Activated T-cell treated with anti-CD3 and anti-CD28 coated beads for 4 hours (primary cell): Measurements from ENCODE around the gene ALS2CL.

Source experiments
- DNase-seq: peaks from one replicate; pipeline ENCODE4 v3.0.0-alpha.2; 2020

The ALS2CL gene

DNA sequence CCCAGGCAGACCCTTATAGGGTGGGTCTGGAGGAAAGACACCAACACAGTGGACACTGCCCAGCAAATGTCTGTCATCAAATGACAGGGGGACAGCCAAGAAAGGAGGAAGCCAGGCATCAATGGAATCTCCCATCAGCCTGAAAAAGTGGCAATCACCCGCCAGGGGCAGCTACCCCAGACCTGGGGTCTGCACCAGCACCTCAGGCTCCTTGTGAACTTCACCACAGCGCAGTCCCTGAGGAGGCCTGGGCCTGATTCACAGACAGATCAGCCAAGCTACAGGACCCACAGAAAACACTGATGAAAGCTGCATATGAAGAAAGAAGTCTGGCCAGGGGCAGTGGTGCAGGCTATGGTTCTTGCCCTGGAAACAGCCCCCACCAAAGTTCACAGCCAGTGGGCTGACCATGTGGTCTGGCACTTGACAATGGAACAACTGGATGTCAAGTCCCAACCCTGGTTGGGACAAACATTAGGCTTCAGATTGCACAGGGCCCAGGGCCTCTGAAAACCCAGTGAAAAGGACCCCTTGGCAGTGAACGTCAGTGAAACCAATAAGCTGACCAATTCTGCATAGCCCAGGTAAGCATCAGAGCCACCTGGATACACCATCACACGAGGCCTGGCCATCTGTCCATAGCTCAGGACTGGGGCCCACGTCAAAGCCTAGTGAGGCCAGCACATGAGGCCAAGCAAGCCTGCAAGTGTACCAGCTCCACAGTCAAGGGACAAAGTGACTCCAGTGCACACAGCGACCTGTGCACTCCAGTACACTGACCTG, 29.1 kb downstream of the ALS2CL start:
- DNase-seq = no peak

- DNase-seq = no peak
Measured at GRCh38 chr3:46663591-46664135, 29.8 kb downstream of the ALS2CL start.

DNA sequence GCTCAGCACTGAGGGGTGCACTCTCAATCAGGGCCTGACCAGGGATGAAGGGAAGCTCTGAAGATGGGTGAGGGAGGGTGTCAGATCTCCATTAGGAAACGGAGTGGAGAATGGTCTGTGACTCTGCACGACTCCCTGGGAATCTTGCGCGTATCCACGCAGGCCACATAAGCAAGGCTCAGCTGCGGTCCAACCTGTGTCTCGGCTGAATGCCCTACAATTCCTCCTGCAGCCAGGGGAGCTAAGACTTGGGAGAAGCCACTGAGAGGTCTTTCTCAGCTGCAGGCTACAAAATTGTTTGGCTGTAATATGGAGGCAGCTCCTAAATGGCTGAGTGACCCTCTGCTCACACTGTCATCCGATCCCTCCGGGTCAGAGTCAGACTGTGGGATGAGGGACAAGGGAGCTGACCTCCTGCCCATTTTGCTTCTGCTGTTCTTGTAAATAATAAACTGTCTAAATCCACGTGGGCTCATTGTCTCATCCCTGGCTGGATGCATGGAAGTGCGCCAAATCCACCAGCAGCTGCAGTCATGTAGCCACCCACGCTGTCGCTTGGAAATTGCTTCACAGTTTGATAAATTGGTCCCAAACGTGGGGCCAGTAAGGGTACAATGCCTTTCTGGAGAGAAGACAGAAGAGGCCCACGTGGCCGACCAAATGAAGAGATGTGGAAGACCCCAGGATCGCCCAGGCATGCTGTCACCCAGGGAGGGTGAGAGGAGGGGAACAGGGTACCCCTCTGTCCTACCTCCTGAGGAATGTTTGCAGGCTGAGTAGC, 30.5 kb downstream of the ALS2CL start:
- no peak for DNase-seq

GRCh38 chr3:46661776-46662766, 31.4 kb downstream of the ALS2CL start:
- no peak for DNase-seq

- no peak for DNase-seq
Measured at GRCh38 chr3:46660543-46661523, 32.6 kb downstream of the ALS2CL start.

DNA sequence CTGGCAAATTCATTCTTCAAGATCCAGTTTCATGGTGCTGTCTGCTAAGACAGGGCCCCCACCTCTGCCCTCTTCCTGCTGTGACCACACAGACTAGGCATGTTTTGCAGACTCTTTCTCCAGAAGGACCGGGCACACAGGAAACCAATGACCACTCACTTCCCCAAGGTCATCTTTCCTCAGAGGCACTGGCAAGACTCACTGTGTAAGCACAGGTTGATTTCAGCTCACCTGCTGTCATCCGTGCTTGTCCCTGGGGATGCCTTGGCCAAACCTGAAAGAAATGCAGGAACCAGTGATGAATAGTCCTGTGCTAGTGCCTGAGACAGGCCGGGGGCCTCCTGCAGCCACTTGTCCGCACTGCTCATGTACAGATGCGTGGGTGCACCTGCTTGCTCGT, 33.5 kb downstream of the ALS2CL start:
- no peak for DNase-seq

GRCh38 chr3:46659285-46659684, 34.2 kb downstream of the ALS2CL start:
- no peak for DNase-seq

DNA sequence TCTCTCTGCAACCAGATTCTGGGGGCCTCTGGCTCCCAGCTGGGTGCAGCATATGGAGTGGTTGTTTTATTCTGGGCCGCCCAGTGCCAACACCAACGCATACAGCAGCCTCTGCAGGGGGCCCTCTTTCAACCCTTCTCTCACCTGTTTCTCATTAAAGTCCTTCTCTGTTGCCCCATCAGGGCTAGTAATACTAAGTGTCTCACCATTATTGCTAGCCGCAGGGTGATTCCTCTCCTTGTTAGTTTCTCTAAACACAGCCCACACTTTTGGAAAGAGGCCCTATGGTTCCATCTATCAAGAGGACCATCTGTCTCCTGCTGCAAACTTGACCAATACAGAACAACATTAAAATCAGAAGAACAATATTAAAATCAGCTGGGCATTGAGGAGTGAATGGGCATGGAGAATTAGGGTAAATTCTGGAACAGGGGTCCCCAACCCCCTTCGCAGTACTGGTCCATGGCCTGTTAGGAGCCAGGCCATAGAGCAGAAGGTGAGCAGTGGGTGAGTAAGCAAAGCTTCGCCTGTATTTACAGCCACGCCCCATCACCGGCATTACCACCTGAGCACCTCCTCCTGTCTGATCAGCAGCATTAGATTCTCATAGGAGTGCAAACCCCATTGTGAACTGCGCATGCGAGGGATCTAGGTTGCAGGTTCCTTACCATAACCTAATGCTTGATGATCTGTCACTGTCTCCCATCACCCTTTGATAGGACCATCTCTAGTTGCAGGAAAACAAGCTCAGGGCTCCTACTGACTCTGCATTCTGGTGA, 36.5 kb downstream of the ALS2CL start:
- no peak for DNase-seq

GRCh38 chr3:46655271-46655670, 38.2 kb downstream of the ALS2CL start:
- no peak for DNase-seq

DNA sequence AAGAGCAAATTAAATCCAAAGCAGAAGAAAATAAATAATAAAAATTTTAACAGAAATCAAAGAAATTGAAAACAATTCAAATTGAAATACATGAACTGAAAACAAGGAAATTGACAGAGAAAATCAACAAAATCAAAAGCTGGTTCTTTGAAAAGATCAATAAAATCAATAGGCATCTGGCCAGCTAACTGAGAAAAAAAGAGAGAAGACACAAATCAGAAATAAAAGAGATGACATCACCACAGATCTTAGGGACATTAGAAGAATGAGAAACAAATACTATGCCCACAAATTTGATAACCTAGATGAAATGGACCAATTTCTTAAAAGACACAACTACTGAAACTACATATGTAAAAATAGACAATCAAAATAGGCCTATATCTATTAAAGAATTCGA, 42.4 kb downstream of the ALS2CL start:
- DNase-seq = no peak

GRCh38 chr3:46649436-46649835, 44.0 kb downstream of the ALS2CL start:
- DNase-seq = no peak

DNA sequence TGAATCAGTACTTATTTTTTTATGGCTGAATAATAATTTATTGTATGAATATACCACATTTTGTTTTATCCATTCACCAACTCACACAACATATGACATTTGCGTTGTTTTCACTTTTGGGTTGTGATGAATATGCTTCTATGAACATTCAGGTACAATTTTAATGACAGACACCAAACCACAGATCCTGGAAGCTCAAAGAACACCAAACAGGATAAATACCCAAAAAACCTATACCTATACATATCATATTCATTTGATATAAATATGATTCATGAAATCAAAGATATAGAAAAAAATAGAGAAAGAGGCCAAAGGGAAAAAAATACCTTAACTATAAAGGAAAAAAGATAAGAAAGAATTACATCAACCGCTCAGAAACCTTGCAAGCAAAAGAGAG, 45.4 kb downstream of the ALS2CL start:
- DNase-seq = no peak

- no peak for DNase-seq
Measured at GRCh38 chr3:46646700-46647099, 46.8 kb downstream of the ALS2CL start.

DNA sequence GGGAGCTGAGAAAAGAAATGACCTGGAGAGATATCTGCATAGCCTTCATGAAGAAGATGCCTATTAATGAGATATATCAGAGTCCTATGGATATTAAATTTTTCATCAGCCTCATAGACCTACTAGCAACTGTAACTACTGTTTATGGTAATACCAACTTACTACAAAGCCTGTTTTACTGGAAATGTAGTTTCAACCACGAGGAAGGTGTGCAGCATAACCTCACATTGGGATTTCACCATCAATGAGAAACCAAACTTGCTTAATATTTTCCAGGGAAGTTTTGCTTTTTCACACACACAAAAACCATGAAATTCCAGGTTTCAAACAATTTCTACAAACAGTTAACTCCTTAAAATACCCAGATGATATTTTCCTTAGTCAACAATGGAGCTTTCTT, 49.8 kb downstream of the ALS2CL start:
- no peak for DNase-seq

DNA sequence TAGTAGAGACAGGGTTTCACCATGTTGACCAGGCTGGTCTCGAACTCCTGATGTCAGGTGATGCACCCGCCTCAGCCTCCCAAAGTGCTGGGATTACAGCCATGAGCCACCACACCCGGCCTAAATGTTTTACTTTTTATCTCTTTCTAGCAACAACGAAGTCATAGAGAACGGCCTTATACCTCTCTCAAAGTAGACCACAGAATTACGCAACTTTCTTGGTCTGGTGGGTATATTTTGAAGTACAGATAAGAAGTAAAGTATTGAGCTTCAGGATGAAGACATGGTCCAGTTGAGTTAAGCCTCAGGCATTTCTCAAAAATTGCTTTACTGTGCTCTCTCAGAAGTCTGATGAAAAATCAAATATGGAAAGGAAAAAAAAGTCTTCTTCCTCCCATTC, 50.5 kb downstream of the ALS2CL start:
- no peak for DNase-seq

- DNase-seq = no peak
Measured at GRCh38 chr3:46640927-46641326, 52.6 kb downstream of the ALS2CL start.

GRCh38 chr3:46639221-46639620, 54.3 kb downstream of the ALS2CL start:
- no peak for DNase-seq

DNA sequence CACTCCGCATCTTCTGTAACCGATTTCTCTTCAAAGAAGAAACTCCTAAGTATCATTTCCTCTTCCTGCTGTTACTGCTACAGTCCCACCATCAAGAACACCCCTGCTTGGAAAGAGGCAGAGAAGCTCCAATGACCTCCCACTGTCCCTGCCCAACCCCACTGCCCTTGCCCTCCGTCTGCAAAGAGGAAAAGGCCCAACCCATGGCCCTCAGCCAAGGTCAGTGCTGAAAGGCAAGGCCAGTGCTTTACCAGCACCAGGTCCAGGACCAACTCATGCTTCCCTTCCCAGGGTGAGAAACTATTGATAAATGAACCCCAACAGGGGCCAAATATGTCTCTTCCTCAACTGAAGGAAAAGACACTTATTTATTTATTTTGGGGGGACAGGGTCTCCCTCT, 58.6 kb downstream of the ALS2CL start:
- DNase-seq = no peak

GRCh38 chr3:46632792-46633191, 60.7 kb downstream of the ALS2CL start:
- DNase-seq = no peak
